Nephron progenitor cell (in vitro differentiated cells): Measurements from ENCODE around the gene ZBTB7C.

Experiments
- DNase-seq: peaks from one replicate; pipeline ENCODE4 v3.0.0; 2021
- H3K27ac Mint-ChIP-seq: 2 replicates; pipeline ENCODE4 v1.8.0; 2021; ENCODE audit warnings: mild to moderate bottlenecking, moderate library complexity, mixed read lengths
- H3K27me3 Mint-ChIP-seq: 2 replicates; pipeline ENCODE4 v1.8.0; 2021; ENCODE audit warnings: mild to moderate bottlenecking, low read depth, mixed read lengths; ENCODE audit not compliant: poor library complexity
- H3K36me3 Mint-ChIP-seq: 2 replicates; pipeline ENCODE4 v1.8.0; 2021; ENCODE audit warnings: low read depth, mixed read lengths
- H3K4me1 Mint-ChIP-seq: 2 replicates; pipeline ENCODE4 v1.8.0; 2021; ENCODE audit warnings: mixed read lengths
- H3K4me3 Mint-ChIP-seq: 2 replicates; pipeline ENCODE4 v1.8.0; 2021; ENCODE audit warnings: mild to moderate bottlenecking, moderate library complexity, mixed read lengths
- H3K9me3 Mint-ChIP-seq: 2 replicates; pipeline ENCODE4 v1.8.0; 2021; ENCODE audit warnings: mild to moderate bottlenecking, moderate library complexity, mixed read lengths
- CTCF ChIP-seq: fragments of 200-600 bp; sonication (generic); IDR thresholded peaks from 2 replicates; pipeline ENCODE4 v1.5.0; 2021; ENCODE audit warnings: antibody characterized with exemption

The ZBTB7C gene

GRCh38 chr18:48027401-48027963, 381.7 kb downstream of the ZBTB7C start:
- no peak for TF ChIP-seq CTCF
- Mint-ChIP-seq H3K27me3 (peaks cover 4% of the 10 kb centered on the region), H3K36me3 (no peaks in the 10 kb centered on the region), H3K4me3 (peak overlapping the region; percentile 45), H3K9me3 (no peaks in the 10 kb centered on the region), H3K4me1 (peaks cover 59% of the 10 kb centered on the region), H3K27ac (peak overlapping the region; percentile 90)
- no peak for DNase-seq

GRCh38 chr18:48026216-48026615, 383.0 kb downstream of the ZBTB7C start:
- no peak for DNase-seq
- H3K27me3 Mint-ChIP-seq: peaks cover 4% of the 10 kb centered on the region
- H3K9me3 Mint-ChIP-seq: no peaks in the 10 kb centered on the region
- H3K36me3 Mint-ChIP-seq: no peaks in the 10 kb centered on the region
- no peak for TF ChIP-seq CTCF
- H3K4me3 Mint-ChIP-seq: no peak overlapping the region
- no peak overlapping the region for H3K27ac Mint-ChIP-seq
- H3K4me1 Mint-ChIP-seq: peaks cover 70% of the 10 kb centered on the region

- no peaks in the 10 kb centered on the region for H3K36me3 Mint-ChIP-seq
- no peak for DNase-seq
- H3K9me3 Mint-ChIP-seq: no peaks in the 10 kb centered on the region
- H3K27me3 Mint-ChIP-seq: peaks cover 5% of the 10 kb centered on the region
- peaks cover 71% of the 10 kb centered on the region for H3K4me1 Mint-ChIP-seq
- peak overlapping the region; percentile 21 for H3K27ac Mint-ChIP-seq
- no peak for TF ChIP-seq CTCF
- no peak overlapping the region for H3K4me3 Mint-ChIP-seq
Measured at GRCh38 chr18:48024881-48025660, 384.1 kb downstream of the ZBTB7C start.

DNA sequence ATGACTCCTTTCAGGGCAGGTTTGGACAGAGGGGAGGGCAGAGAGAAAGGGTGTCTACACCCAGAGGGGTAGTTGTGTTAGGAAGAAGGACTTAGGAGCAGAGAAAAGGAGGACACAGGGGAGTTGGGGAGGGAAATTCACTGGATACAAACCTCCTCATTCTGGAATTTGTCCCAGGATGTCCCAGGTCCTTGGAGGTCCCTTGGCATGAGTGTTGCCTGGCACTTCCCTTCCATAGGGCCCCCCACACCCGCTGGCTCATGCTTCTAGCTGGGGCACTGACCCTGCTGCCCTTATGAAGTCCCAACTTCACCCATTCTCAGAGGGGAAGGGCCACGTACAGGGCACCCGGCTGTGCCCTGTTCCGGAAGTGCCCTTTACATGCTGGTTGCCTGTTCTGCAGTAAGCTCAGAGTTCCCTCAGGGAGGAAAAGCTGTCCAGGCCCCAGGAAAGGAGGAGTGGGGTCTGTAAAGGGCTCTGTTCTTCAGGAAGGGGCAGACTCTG, 385.1 kb downstream of the ZBTB7C start:
- Mint-ChIP-seq H3K4me1 (peaks cover 77% of the 10 kb centered on the region), H3K27ac (peak overlapping the region; percentile 12), H3K36me3 (no peaks in the 10 kb centered on the region), H3K4me3 (no peak overlapping the region), H3K27me3 (peaks cover 9% of the 10 kb centered on the region), H3K9me3 (no peaks in the 10 kb centered on the region)
- TF ChIP-seq CTCF: no peak
- DNase-seq: no peak

DNA sequence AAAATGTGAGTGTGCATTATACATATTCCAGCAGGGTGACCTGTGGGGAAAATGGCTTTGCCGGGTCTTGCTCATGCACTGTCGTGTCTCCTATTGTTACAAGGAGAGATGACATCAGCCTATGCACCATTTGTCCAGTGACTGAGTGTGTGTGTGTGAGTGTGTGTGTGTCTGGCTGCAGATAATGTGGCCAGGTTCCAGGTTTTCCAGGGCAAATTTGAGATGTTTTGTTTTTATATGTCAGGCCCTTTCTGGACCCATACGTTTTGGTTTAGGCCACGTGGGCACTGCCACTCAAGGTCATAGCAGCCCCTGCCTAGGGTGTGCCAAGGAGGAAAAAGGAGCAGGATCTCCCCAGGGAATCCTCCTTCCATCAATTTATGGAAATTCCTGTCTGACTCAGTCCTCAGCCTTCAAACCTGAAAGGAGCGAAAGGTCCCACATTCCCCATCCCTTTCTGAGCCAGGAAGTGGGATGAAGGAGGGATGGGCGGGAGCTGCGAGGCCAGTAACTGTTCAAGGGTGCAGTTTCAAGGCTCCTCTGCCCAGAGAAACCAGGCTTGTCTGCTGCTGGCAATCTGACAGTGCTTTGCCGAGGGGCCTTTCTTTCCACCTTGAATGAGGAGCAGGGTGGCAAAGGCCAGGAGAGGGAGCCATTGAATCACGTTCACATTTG, 385.7 kb downstream of the ZBTB7C start:
- H3K27me3 Mint-ChIP-seq: peaks cover 15% of the 10 kb centered on the region
- H3K4me3 Mint-ChIP-seq: no peak overlapping the region
- H3K36me3 Mint-ChIP-seq: no peaks in the 10 kb centered on the region
- peak; percentile 49 for TF ChIP-seq CTCF
- H3K9me3 Mint-ChIP-seq: no peaks in the 10 kb centered on the region
- H3K27ac Mint-ChIP-seq: peak overlapping the region; percentile 12
- peak; percentile 59 for DNase-seq
- peaks cover 77% of the 10 kb centered on the region for H3K4me1 Mint-ChIP-seq
